Trophoblast cell (in vitro differentiated cells and primary cell): Measurements from ENCODE around the gene ARHGEF3.

Source experiments
- DNase-seq, 2 donors: peaks; one replicate each; pipeline ENCODE4 v3.0.0-alpha.2; 2016
- H2AFZ ChIP-seq: 2 replicates; pipeline ENCODE4 v1.6.1; 2013; ENCODE audit warnings: low read length, moderate library complexity, mild to moderate bottlenecking; ENCODE audit not compliant: insufficient read depth, poor library complexity
- H2AK5ac ChIP-seq: 2 replicates; pipeline ENCODE4 v1.6.1; 2013; ENCODE audit warnings: mild to moderate bottlenecking, low read length
- H2BK120ac ChIP-seq: 2 replicates; pipeline ENCODE4 v1.6.1; 2013; ENCODE audit warnings: low read length, mild to moderate bottlenecking, moderate library complexity; ENCODE audit not compliant: insufficient read depth, poor library complexity
- H2BK12ac ChIP-seq: 2 replicates; pipeline ENCODE4 v1.6.1; 2013; ENCODE audit warnings: mild to moderate bottlenecking, low read length, moderate library complexity
- H2BK5ac ChIP-seq: 2 replicates; pipeline ENCODE4 v1.6.1; 2013; ENCODE audit warnings: low read length, low read depth, moderate library complexity, mild to moderate bottlenecking; ENCODE audit not compliant: poor library complexity
- H3K14ac ChIP-seq: 2 replicates; pipeline ENCODE4 v1.6.1; 2013; ENCODE audit warnings: mild to moderate bottlenecking, low read length
- H3K18ac ChIP-seq: 2 replicates; pipeline ENCODE4 v1.6.1; 2013; ENCODE audit warnings: mild to moderate bottlenecking, low read length
- H3K23ac ChIP-seq: 2 replicates; pipeline ENCODE4 v1.6.1; 2013; ENCODE audit warnings: low read length
- H3K27ac ChIP-seq: 2 replicates; pipeline ENCODE4 v1.5.1; 2013; ENCODE audit warnings: low read depth, mild to moderate bottlenecking, inconsistent platforms, low read length, moderate library complexity
- H3K27me3 ChIP-seq: 2 replicates; pipeline ENCODE4 v1.6.1; 2013; ENCODE audit warnings: inconsistent platforms, mild to moderate bottlenecking, low read length, moderate library complexity; ENCODE audit not compliant: insufficient read depth
- H3K36me3 ChIP-seq, 2 experiments: 1 replicate in 1 of 2; 2 replicates in 1 of 2; pipeline ENCODE4 v1.6.1; 2013; ENCODE audit warnings: low read length in 2 of 2, mild to moderate bottlenecking in 2 of 2, moderate library complexity in 1 of 2; ENCODE audit not compliant: insufficient read depth in 2 of 2, control insufficient read depth in 1 of 2
- H3K4ac ChIP-seq: 2 replicates; pipeline ENCODE4 v1.6.1; 2013; ENCODE audit warnings: low read depth, mild to moderate bottlenecking, low read length, moderate library complexity
- H3K4me1 ChIP-seq, 2 experiments: 1 replicate in 1 of 2; 2 replicates in 1 of 2; pipeline ENCODE4 v1.6.1; 2013; ENCODE audit warnings: low read length in 2 of 2, mild to moderate bottlenecking in 2 of 2, moderate library complexity in 1 of 2; ENCODE audit not compliant: insufficient read depth in 2 of 2, control insufficient read depth in 1 of 2
- H3K4me2 ChIP-seq: 2 replicates; pipeline ENCODE4 v1.6.1; 2013; ENCODE audit warnings: inconsistent platforms, mild to moderate bottlenecking, low read length, moderate library complexity
- H3K4me3 ChIP-seq: 2 replicates; pipeline ENCODE4 v1.5.1; 2013; ENCODE audit warnings: mild to moderate bottlenecking, low read depth, low read length, inconsistent platforms
- H3K79me1 ChIP-seq: one replicate; pipeline ENCODE4 v1.6.1; 2013; ENCODE audit warnings: low read length
- H3K79me2 ChIP-seq: 2 replicates; pipeline ENCODE4 v1.6.1; 2013; ENCODE audit warnings: low read length, mild to moderate bottlenecking; ENCODE audit not compliant: control insufficient read depth, insufficient read depth, poor library complexity
- H3K9ac ChIP-seq: 2 replicates; pipeline ENCODE4 v1.6.1; 2013; ENCODE audit warnings: mild to moderate bottlenecking, low read length
- H3K9me3 ChIP-seq: 2 replicates; pipeline ENCODE4 v1.6.1; 2013; ENCODE audit warnings: low read depth, mild to moderate bottlenecking, control low read depth, inconsistent platforms, low read length; ENCODE audit not compliant: insufficient read depth
- H4K12ac ChIP-seq: 2 replicates; pipeline ENCODE4 v1.6.1; 2013; ENCODE audit warnings: low read depth, mild to moderate bottlenecking, low read length, moderate library complexity
- H4K8ac ChIP-seq: 2 replicates; pipeline ENCODE4 v1.6.1; 2013; ENCODE audit warnings: low read depth, mild to moderate bottlenecking, low read length, moderate library complexity
- H4K91ac ChIP-seq: one replicate; pipeline ENCODE4 v1.6.1; 2013; ENCODE audit warnings: low read depth, mild to moderate bottlenecking, low read length, moderate library complexity
- WGBS: extraction: QIAGEN DNeasy Blood & Tissue Kit; methylation state at CpG from one replicate; pipeline ENCODE4 v1.1.7; 2013; ENCODE audit warnings: missing lambda C conversion rate; ENCODE audit not compliant: insufficient read length, insufficient coverage; ENCODE audit errors: extremely low coverage; 5-methylcytosine and 5-hydroxymethylcytosine counted together

The ARHGEF3 gene

GRCh38 chr3:56682462-56683121, 119.2 kb downstream of the ARHGEF3 start:
- WGBS = no CpG with 5 or more reads among the region's 58 CpGs
- H4K12ac ChIP-seq = peak overlapping the region; percentile 90
- peak overlapping the region; percentile 93 for H4K8ac ChIP-seq

GRCh38 chr3:56681984-56682461, 119.7 kb downstream of the ARHGEF3 start:
- H2BK5ac ChIP-seq = peak overlapping the region; percentile 98
- peaks cover 0 to 2% of the 10 kb centered on the region in 2 experiments for H3K36me3 ChIP-seq
- no peak overlapping the region for H3K23ac ChIP-seq
- H3K4ac ChIP-seq = peak overlapping the region; percentile 77
- no CpG with 5 or more reads among the region's 10 CpGs for WGBS
- H4K8ac ChIP-seq = peak overlapping the region; percentile 93
- peak overlapping the region; percentile 95 for H4K91ac ChIP-seq
- peaks cover 2% of the 10 kb centered on the region for H3K9me3 ChIP-seq
- H2BK12ac ChIP-seq = no peak overlapping the region
- H3K79me1 ChIP-seq = peaks cover 12% of the 10 kb centered on the region
- no peak overlapping the region for H3K18ac ChIP-seq
- peak overlapping the region; percentile 96 for H3K27ac ChIP-seq
- peak overlapping the region; percentile 93 for H2AFZ ChIP-seq
- no peak for DNase-seq
- peak overlapping the region; percentile 80 for H3K4me3 ChIP-seq
- peak overlapping the region; percentile 90 for H2BK120ac ChIP-seq
- peaks cover 9% of the 10 kb centered on the region for H3K79me2 ChIP-seq
- peaks cover 3% of the 10 kb centered on the region in 2 experiments for H3K4me1 ChIP-seq
- H3K9ac ChIP-seq = no peak overlapping the region
- H3K14ac ChIP-seq = peak overlapping the region; percentile 96
- H3K4me2 ChIP-seq = peak overlapping the region; percentile 82
- H2AK5ac ChIP-seq = no peak overlapping the region
- H4K12ac ChIP-seq = peak overlapping the region; percentile 90
- H3K27me3 ChIP-seq = no peaks in the 10 kb centered on the region

More at GRCh38 chr3:56682462-56683121, 119.2 kb downstream of the ARHGEF3 start:
- Histone ChIP-seq H4K91ac (peak overlapping the region; percentile 95), H3K36me3 (peaks cover 0 to 2% of the 10 kb centered on the region in 2 experiments), H2BK12ac (no peak overlapping the region), H3K27ac (peak overlapping the region; percentile 96), H3K27me3 (no peaks in the 10 kb centered on the region), H3K23ac (no peak overlapping the region), H2BK120ac (peak overlapping the region; percentile 90), H2BK5ac (peak overlapping the region; percentile 98), H3K79me2 (peaks cover 9% of the 10 kb centered on the region), H3K4me2 (peak overlapping the region; percentile 82), H3K4me3 (peak overlapping the region; percentile 80), H3K9ac (peak overlapping the region; percentile 89), H2AFZ (peak overlapping the region; percentile 93), H3K4ac (peak overlapping the region; percentile 77), H3K4me1 (peaks cover 3% of the 10 kb centered on the region in 2 experiments), H3K9me3 (peaks cover 2% of the 10 kb centered on the region), H3K79me1 (peaks cover 12% of the 10 kb centered on the region), H3K14ac (peak overlapping the region; percentile 96), H2AK5ac (peak overlapping the region; percentile 84), H3K18ac (peak overlapping the region; percentile 100)
- peak; percentile 58 to 77 for DNase-seq

DNA sequence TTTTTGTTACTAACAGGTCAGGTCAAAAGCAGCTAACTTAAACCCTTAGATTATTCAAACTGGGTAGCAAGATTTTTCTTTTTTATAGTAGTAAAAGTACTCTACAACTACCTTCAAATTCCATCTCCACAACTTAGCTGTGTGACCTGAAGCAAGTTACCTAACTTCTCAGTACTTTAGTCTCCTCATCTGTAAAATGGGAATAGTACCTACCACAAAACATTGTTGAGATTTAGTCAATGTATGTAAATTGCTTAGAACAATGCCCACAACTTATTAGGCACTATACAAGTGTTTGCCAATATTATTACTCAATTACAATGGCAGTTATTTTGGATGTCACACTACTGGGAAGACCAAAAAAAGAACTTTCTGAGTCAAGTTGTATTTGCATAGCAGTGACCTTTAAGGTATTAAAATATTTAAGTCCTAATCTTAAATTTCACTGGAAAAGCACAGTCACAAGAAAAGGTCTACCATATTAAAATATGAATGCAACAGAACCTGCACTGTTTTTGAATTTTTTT, 121.6 kb downstream of the ARHGEF3 start:
- peaks cover 3% of the 10 kb centered on the region in 2 experiments for H3K4me1 ChIP-seq
- no peak overlapping the region for H3K14ac ChIP-seq
- no peak overlapping the region for H3K9ac ChIP-seq
- H3K36me3 ChIP-seq = peaks cover 0 to 2% of the 10 kb centered on the region in 2 experiments
- H3K18ac ChIP-seq = no peak overlapping the region
- H2BK5ac ChIP-seq = no peak overlapping the region
- H3K79me2 ChIP-seq = peaks cover 9% of the 10 kb centered on the region
- peaks cover 2% of the 10 kb centered on the region for H3K9me3 ChIP-seq
- H4K91ac ChIP-seq = no peak overlapping the region
- H4K12ac ChIP-seq = no peak overlapping the region
- no peak overlapping the region for H4K8ac ChIP-seq
- H3K4ac ChIP-seq = no peak overlapping the region
- no peak overlapping the region for H3K4me2 ChIP-seq
- H2AK5ac ChIP-seq = no peak overlapping the region
- peaks cover 12% of the 10 kb centered on the region for H3K79me1 ChIP-seq
- no peak overlapping the region for H2BK120ac ChIP-seq
- H3K4me3 ChIP-seq = no peak overlapping the region
- H3K23ac ChIP-seq = no peak overlapping the region
- no peak overlapping the region for H3K27ac ChIP-seq
- H2BK12ac ChIP-seq = no peak overlapping the region
- no peak for DNase-seq
- no peak overlapping the region for H2AFZ ChIP-seq
- H3K27me3 ChIP-seq = no peaks in the 10 kb centered on the region
